ENCODE results near the gene CHGA. TPM values are rescaled to one million over a fixed set of nuclear protein-coding genes. Genes with fewer than 3 reads are reported as not detected.

Gene CHGA
- total and polyA plus RNA-seq, 2 of the 8 experiments (the other 6 are each of a cell fraction or from before 2014, with no cell fraction given), result 17.5 to 28.2 TPM

DNA sequence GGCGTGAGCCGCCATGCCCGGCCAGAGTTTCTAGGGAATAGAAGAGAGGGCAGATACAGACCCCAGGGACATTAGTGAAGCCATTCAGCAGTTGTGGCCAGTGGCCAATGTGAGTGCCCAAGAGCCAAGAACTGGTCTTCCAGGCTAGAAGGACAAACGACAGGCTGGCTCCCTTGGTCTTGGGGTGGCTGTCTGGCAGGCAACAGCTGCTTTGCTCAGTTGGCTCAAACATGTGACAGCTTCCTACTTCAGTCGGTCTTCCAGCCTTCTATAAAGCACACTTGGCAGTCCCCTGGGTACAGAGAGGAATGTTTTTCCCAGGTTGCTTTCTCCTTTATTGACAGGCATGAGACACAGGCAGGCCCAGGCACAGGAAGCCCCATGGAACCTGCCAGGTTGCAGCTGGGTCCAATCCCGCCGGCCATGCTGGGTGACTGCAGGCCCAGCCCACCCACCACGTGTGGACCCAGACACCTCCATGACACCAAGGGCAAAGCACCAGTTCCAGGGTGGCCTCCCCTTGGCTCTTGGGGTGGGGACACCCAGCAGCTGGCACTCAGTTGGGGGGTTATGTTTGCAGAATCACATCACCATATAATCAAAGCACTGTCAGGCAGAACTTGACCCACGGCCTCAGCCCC, 15.4 kb downstream of the CHGA start:
- Histone ChIP-seq H3K9ac (replicated peaks in 1 of 4; ENCODE audit: extremely low read depth in 1 of 4, low read depth in 3 of 4, low read length in 3 of 4) (no peak overlapping the region), H3K4ac (replicated peaks; ENCODE audit: insufficient read length, low read depth, low read length) (no peak overlapping the region), H3K23ac (ENCODE audit: insufficient read length) (no peak overlapping the region), H2BK5ac (ENCODE audit: low read depth, low read length) (no peak overlapping the region), H2BK15ac (ENCODE audit: low read length) (no peak overlapping the region), H2BK120ac (replicated peaks; ENCODE audit: low read depth, low read length) (no peak overlapping the region), H3K79me1 (ENCODE audit: low read depth, low read length) (peaks cover 3% of the 10 kb centered on the region; the same call in 1 of the 2 replicates), H4K20me1 (replicated peaks in 1 of 2; ENCODE audit: control insufficient read depth in 1 of 2, insufficient read depth in 2 of 2, low read length in 2 of 2) (peaks cover 8 to 9% of the 10 kb centered on the region in 2 experiments), H3K36me3 (ENCODE audit: control insufficient read depth in 2 of 4, insufficient read depth in 4 of 4, low read length in 3 of 4) (peaks cover 0 to 6% (median 0%) of the 10 kb centered on the region in 4 experiments; a peak in 1 of 8 replicates), H3K4me3 (ENCODE audit: extremely low read depth in 1 of 4, insufficient read depth in 2 of 4, low read depth in 3 of 4, low read length in 4 of 4) (no peak overlapping the region), H3K56ac (replicated peaks; ENCODE audit: insufficient read length, low read depth, low read length) (no peak overlapping the region), H3K9me3 (ENCODE audit: insufficient read depth in 2 of 2, low read depth in 1 of 2, low read length in 1 of 2) (no peaks in the 10 kb centered on the region), H2BK12ac (ENCODE audit: low read depth, low read length) (no peak overlapping the region), H3K4me2 (ENCODE audit: insufficient read depth in 1 of 2, low read depth in 2 of 2, low read length in 2 of 2) (no peak overlapping the region), H3K14ac (ENCODE audit: insufficient read length) (no peak overlapping the region), H2AK5ac (ENCODE audit: low read depth, low read length) (no peak overlapping the region), H3K18ac (ENCODE audit: extremely low read depth, low read length) (no peak overlapping the region), H4K91ac (replicated peaks; ENCODE audit: insufficient read length, low read length) (no peak overlapping the region), H3K27me3 (replicated peaks in 1 of 4; ENCODE audit: control insufficient read depth in 3 of 4, extremely low read depth in 1 of 4, insufficient read depth in 3 of 4, low read length in 3 of 4) (no peaks in the 10 kb centered on the region), H4K5ac (ENCODE audit: insufficient read length, low read depth, low read length) (no peak overlapping the region), H2BK20ac (ENCODE audit: low read length) (no peak overlapping the region), H3K27ac (ENCODE audit: low read depth, low read length) (no peak overlapping the region), H3K4me1 (replicated peaks in 1 of 4; ENCODE audit: control insufficient read depth in 3 of 4, insufficient read depth in 4 of 4, low read length in 3 of 4) (no peaks in the 10 kb centered on the region), H3K23me2 (ENCODE audit: low read depth, low read length) (no peaks in the 10 kb centered on the region), H3K79me2 (ENCODE audit: control insufficient read depth in 1 of 2, insufficient read depth in 2 of 2, low read length in 2 of 2) (no peaks in the 10 kb centered on the region), H2AFZ (ENCODE audit: low read length) (no peak overlapping the region), H4K8ac (ENCODE audit: extremely low read depth, insufficient read depth, low read length) (peak overlapping the region; percentile 2; the same call in 1 of the 2 replicates)
- 93% methylated on average over 9 of the region's 9 CpGs; no CpG with 5 or more reads in 1 of the 2 experiments for WGBS, 2 experiments (ENCODE audit: extremely low coverage in 1 of 2, insufficient coverage in 1 of 2, insufficient read length in 1 of 2, insufficient replicate concordance in 2 of 2, low coverage in 1 of 2, low lambda C conversion rate in 2 of 2, missing lambda C conversion rate in 1 of 2)
- DNase-seq (ENCODE audit: low read depth in 1 of 2, low spot score in 2 of 2) (no peak), FAIRE-seq (no peak)
- ChIA-PET CTCF (ENCODE audit: partially characterized antibody) (interaction anchor here (0.5 to 1.5 kb wide), 4 partner anchors 13 to 194 kb away, joined by 3 to 5 read pairs (median 4); no protein-coding TSS in a partner anchor), POLR2A (ENCODE audit: partially characterized antibody) (interaction anchor here (1.4 kb wide), 1 partner anchor 12 kb away, joined by 3 read pairs; no protein-coding TSS in a partner anchor)
- TF ChIP-seq SP1 (IDR thresholded peaks at IDR 0.05; ENCODE audit: low read depth, low read length) (no peak), CBX5 (IDR thresholded peaks at IDR 0.05; ENCODE audit: low read depth, low read length) (no peak), NANOG (IDR thresholded peaks at IDR 0.05; ENCODE audit: insufficient read depth, low read depth, low read length, poor library complexity, severe bottlenecking) (no peak), EGR1 (IDR thresholded peaks at IDR 0.05; ENCODE audit: borderline replicate concordance, low read depth, low read length) (no peak), EP300 (IDR thresholded peaks at IDR 0.05; ENCODE audit: borderline replicate concordance in 1 of 2, low read depth in 2 of 2, low read length in 2 of 2) (no peak), EZH2 (IDR thresholded peaks at IDR 0.05; ENCODE audit: low read depth, low read length, severe bottlenecking) (no peak), MAFK (IDR thresholded peaks at IDR 0.05; ENCODE audit: low read depth, low read length) (no peak), CEBPB (IDR thresholded peaks at IDR 0.05; ENCODE audit: low read depth, low read length) (no peak), RNF2 (IDR thresholded peaks at IDR 0.05; ENCODE audit: borderline replicate concordance, low read depth, low read length, missing control alignments, poor library complexity, severe bottlenecking) (no peak)

Measured in H1 (cell line).